DMS 273 treated with DMSO at 0.1 percent for 48 hours (cell line): ENCODE data around the gene PLCB1.

Source experiments
- DNase-seq: peaks from one replicate; lab custom pipeline; 2025; lab: John Stamatoyannopoulos, UW

Gene PLCB1

DNA sequence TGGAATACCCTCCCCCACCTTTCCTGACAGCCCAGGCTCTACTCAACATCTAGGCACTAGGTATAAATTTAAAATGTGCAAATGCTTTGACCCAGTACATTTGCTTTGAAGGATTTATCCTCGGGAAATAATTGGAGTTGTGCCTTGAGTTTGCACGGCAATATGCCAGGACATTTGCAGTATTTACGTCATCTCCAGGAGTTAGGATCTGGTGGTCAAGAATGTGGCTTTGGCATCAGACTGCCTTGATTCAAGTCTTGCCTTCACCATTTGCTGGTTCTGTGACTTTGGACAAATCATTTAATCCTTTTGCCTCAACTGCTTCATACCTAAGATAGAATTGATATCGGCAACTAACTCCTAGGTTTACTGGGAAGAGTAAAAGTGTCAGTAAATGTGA lies 169.6 kb downstream of the PLCB1 start:
- DNase-seq = no peak

GRCh38 chr20:8303651-8304050 lies 171.6 kb downstream of the PLCB1 start:
- DNase-seq = no peak

DNA sequence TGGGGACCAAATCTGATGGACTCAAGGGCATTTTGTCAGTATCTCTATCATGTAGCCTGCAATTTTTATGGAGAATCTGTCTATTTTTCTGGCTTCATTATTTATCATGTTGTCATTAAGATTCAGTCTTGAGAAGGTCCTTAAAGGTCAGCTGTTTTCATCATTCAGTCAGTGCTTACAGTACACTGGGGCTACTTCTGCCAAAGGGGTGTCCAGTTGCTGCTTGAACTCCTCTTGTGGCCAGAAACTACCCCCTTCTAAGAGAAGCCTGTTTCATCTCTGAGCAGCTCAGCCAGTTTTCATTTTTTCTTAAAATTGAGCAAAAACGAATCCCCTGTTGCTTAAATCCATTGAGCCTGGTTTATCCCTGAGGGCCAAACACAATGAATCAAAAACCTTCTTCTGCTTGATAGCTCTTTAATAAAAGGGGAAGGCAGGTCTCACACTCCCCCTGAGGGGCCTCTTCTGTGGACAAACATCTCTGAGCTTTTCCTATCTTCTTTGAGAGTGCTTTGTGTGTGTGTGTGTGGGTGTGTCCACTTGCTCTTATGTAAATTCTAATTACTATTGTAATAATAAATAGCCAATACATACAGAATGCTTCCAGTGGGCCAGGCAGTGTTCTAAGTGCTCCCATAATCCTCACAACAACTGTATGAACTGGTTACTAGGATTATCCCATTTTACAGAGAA lies 172.2 kb downstream of the PLCB1 start:
- DNase-seq = no peak

- DNase-seq = no peak
Observed at GRCh38 chr20:8305449-8305978, 173.4 kb downstream of the PLCB1 start.

- no peak for DNase-seq
Observed at GRCh38 chr20:8306937-8307336, 174.9 kb downstream of the PLCB1 start.

- no peak for DNase-seq
Observed at GRCh38 chr20:8309634-8310033, 177.6 kb downstream of the PLCB1 start.

GRCh38 chr20:8310618-8311017 lies 178.6 kb downstream of the PLCB1 start:
- no peak for DNase-seq

DNA sequence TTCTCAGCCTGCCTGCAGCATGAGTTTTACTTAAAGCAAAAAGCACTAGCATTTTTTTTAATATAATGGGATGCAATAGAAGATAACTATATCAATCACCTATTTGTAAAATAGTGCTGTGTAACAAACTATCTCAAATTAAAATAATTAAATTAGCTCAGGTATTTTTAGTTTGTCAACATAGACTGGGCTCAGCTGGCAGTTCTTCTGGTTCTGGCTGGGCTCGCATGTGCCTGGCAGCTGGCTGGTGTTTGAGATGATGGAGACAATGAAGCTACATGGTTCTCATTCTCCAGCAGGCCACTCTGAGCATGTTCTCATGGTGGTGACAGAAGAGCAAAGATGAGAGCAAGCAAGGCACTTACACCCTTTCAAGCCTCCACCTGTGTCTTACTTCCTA lies 181.0 kb downstream of the PLCB1 start:
- DNase-seq = no peak

DNA sequence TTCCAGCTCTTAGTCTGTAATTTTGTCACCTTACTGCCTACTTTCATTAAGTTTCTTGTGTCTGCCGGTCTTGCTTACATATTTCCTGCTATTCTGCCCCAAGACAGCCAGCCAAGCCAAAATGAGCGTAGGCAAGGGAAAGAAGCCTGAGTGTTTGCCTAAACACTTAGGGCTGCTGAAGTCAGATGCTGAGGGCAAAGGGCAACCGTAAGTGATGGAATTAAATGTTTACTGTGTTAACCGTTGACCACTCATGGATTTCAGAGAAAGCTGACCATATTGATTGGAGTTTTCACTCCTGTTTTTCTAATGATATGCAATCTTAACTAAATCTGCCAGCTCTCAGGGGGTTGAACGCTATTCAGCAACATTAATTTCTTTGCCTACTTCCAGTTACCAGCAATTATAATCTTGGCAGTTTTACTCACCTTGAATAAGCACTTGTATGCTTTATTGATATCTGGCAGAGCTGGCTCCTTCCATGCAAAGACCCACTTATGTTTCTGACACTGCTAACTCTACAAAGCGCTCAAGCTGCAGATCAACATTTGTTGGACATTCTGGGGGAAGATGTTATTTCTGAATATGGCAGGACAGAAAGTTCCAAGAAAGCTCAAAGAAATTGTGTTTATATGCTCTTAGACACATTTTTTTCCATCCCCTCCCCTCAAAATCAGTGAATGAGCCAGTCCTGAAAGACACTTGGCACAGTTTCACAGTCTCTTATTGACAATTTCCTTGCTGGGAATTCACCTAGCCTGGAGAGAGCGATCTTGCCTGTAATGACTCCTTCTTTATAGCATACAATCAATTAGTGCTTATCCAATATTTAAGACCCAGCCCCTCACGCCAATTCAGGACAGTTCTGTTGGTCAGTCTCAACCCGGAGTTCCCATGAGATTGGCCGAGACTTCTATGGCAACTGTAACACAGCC lies 183.8 kb downstream of the PLCB1 start:
- no peak for DNase-seq

DNA sequence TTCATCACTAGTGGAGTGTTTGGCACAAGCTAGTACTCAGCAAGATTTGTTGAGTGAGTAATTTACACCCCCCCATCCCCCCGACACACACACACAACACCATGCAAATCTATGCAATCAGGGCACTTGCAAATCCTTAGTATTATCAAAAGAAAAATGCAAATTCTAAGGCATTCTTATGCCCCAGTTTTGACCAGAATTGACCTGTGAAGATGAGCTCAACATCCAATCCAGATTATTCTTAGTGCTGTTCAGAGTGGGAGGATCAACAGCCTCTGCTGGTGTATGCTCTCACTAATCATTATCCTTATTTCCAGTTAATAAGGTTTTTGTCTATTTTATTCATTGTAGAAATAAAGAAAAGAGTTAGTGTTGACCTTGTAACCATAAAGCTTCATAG lies 185.4 kb downstream of the PLCB1 start:
- no peak for DNase-seq

GRCh38 chr20:8318965-8319625 lies 187.0 kb downstream of the PLCB1 start:
- DNase-seq = no peak

GRCh38 chr20:8320306-8320705 lies 188.2 kb downstream of the PLCB1 start:
- DNase-seq = no peak

- DNase-seq = no peak
Observed at GRCh38 chr20:8321001-8321400, 188.9 kb downstream of the PLCB1 start.

DNA sequence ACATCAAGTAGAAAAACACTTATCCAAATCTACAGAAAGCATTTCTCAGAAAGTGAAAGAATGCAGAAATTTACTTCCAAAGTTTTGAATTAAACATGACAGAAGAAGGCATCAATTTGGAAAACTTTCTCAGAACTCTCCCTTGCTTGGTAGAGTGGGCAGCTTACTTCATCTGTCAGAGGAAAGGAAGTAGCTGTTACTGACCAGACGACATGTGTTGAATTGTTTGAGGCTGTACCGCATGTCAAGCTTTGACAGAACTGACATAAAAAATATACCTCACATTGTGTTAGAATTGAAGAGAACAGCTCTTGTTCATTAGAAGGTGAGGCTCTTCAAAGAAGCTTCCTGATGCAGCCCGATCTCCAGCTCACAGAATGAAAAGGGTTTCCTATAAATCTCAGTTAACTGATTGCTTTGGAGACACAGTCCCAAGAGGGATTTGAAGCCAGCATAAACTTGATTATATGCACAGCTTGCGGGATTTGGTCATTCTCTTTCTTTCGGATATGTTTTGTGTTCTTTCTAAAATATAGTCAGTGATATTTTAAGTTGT lies 190.7 kb downstream of the PLCB1 start:
- no peak for DNase-seq

GRCh38 chr20:8326191-8326590 lies 194.1 kb downstream of the PLCB1 start:
- no peak for DNase-seq

DNA sequence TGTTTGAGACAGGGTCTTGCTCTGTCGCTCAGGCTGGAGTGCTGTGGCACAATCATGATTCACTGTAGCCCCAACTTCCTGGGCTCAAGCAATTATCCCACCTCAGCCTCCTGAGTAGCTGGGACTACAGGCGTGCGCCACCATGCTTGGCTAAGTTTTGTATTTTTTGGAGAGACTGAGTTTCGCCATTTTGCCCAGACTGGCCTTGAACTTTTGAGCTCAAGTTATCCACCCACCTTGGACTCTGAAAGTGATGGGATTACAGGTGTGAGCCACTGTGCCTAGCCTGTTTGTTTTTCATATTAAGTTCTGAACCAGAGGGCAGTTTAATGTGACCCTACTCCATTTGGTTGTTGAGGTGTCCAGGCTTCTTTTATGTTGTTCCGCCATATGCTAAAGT lies 194.8 kb downstream of the PLCB1 start:
- no peak for DNase-seq

- no peak for DNase-seq
Observed at GRCh38 chr20:8328189-8328588, 196.1 kb downstream of the PLCB1 start.

DNA sequence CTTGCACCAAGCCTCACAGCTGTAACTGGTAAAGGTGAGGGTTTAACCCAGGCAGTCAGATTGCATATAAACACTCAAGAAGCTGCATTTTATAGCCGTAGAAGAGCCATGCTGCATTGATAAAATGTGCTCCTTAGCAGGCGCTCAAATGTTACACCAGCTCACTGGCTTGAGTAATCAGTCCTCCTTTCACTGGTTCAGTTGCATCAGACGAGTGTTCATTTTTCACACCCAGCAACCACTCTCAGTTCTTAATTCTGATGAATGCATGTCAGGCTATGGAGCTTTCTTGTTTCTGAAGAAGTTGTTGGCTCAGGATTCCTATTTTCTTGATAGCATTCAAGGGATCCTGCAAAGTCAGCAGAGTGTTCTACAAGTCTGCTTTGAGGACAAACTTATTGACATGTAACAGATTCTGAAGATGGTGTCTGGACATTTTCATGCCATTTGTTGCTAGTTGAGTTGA lies 198.3 kb downstream of the PLCB1 start:
- DNase-seq = no peak

GRCh38 chr20:8330785-8331695 lies 199.0 kb downstream of the PLCB1 start:
- DNase-seq = no peak

DNA sequence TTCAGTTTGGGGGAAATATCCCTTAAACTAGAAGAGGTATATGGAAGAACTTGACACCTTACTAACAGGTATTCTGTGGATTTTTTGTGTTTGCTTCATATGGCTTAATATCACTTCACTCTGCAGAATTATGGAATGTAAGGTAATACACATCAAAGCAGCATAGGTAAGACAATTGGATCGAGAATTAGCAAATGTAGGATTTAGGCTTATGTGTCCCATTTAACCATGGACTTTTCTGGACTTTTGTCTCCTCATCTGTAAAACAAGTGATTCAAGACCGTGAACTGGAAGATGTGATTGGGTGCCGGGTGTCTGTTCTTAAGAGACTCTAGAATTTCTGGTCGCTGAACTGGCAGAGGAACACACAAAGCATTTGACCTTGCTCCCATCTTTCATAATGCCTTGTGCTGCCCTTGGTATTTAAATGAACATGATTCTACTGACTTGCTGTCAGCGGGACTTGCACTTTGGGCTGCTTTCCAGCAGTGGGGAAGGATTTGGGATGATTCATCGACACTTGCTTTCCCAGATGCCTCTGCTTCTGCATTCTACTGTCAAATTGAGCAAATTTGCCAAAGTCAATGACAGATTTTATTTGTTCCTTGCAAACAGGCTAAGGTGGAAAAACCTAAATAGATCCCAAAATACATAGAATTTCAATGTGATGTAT lies 199.8 kb downstream of the PLCB1 start:
- DNase-seq = no peak
